ENCODE results near the gene ATP2C2.

ATP2C2 gene

GRCh38 chr16:84451781-84452180 lies 83.4 kb downstream of the ATP2C2 start:
- no peak for DNase-seq
- H3K9me3 ChIP-seq (replicated peaks; ENCODE audit: insufficient read depth, low read length): no peaks in the 10 kb centered on the region
- H3K36me3 ChIP-seq (replicated peaks; ENCODE audit: insufficient read depth, low read length): no peaks in the 10 kb centered on the region
- H3K4me2 ChIP-seq (ENCODE audit: low read depth, low read length): no peak overlapping the region
- no peak overlapping the region for H2AFZ ChIP-seq (ENCODE audit: low read length)
- no peaks in the 10 kb centered on the region for H3K4me1 ChIP-seq (ENCODE audit: low read length)
- H3K4me3 ChIP-seq (ENCODE audit: low read length): no peak overlapping the region
- H4K20me1 ChIP-seq (ENCODE audit: insufficient read depth, low read length): no peaks in the 10 kb centered on the region
- H3K79me2 ChIP-seq (ENCODE audit: low read length): no peaks in the 10 kb centered on the region
- peaks cover 19% of the 10 kb centered on the region for H3K27me3 ChIP-seq (replicated peaks; ENCODE audit: insufficient read depth, low read length)
- H3K9me2 ChIP-seq (replicated peaks; ENCODE audit: insufficient read depth, low read length): no peaks in the 10 kb centered on the region
- TF ChIP-seq EZH2 (optimal IDR thresholded peaks at IDR 0.05; ENCODE audit: low read depth, low read length): no peak
- TF ChIP-seq EZH2phosphoT487 (IDR thresholded peaks at IDR 0.05; ENCODE audit: low read length): no peak
- no peak for TF ChIP-seq CTCF (IDR thresholded peaks at IDR 0.05; ENCODE audit: low read length)
- H3F3A ChIP-seq (ENCODE audit: insufficient read depth, low read length): no peaks in the 10 kb centered on the region
- H3K27ac ChIP-seq (ENCODE audit: low read length): no peak overlapping the region
- no peak overlapping the region for H3K9ac ChIP-seq (ENCODE audit: low read length)

GRCh38 chr16:84453061-84453752 lies 84.9 kb downstream of the ATP2C2 start:
- no peaks in the 10 kb centered on the region for H3K9me3 ChIP-seq (replicated peaks; ENCODE audit: insufficient read depth, low read length)
- no peaks in the 10 kb centered on the region for H3K9me2 ChIP-seq (replicated peaks; ENCODE audit: insufficient read depth, low read length)
- H3F3A ChIP-seq (ENCODE audit: insufficient read depth, low read length): no peaks in the 10 kb centered on the region
- DNase-seq: no peak
- no peak for TF ChIP-seq EZH2 (optimal IDR thresholded peaks at IDR 0.05; ENCODE audit: low read depth, low read length)
- no peak for TF ChIP-seq CTCF (IDR thresholded peaks at IDR 0.05; ENCODE audit: low read length)
- TF ChIP-seq EZH2phosphoT487 (IDR thresholded peaks at IDR 0.05; ENCODE audit: low read length): no peak
- H3K79me2 ChIP-seq (ENCODE audit: low read length): no peaks in the 10 kb centered on the region
- H4K20me1 ChIP-seq (ENCODE audit: insufficient read depth, low read length): no peaks in the 10 kb centered on the region
- H3K4me1 ChIP-seq (ENCODE audit: low read length): no peaks in the 10 kb centered on the region
- H3K36me3 ChIP-seq (replicated peaks; ENCODE audit: insufficient read depth, low read length): no peaks in the 10 kb centered on the region
- peaks cover 13% of the 10 kb centered on the region for H3K27me3 ChIP-seq (replicated peaks; ENCODE audit: insufficient read depth, low read length)
- H3K4me2 ChIP-seq (ENCODE audit: low read depth, low read length): no peak overlapping the region
- no peak overlapping the region for H3K4me3 ChIP-seq (ENCODE audit: low read length)
- no peak overlapping the region for H3K27ac ChIP-seq (ENCODE audit: low read length)
- no peak overlapping the region for H3K9ac ChIP-seq (ENCODE audit: low read length)
- H2AFZ ChIP-seq (ENCODE audit: low read length): no peak overlapping the region

GRCh38 chr16:84454611-84455010 lies 86.3 kb downstream of the ATP2C2 start:
- Histone ChIP-seq H3K79me2 (ENCODE audit: low read length) (no peaks in the 10 kb centered on the region), H3K27ac (ENCODE audit: low read length) (no peak overlapping the region), H3K4me1 (ENCODE audit: low read length) (no peaks in the 10 kb centered on the region), H3K4me3 (ENCODE audit: low read length) (no peak overlapping the region), H2AFZ (ENCODE audit: low read length) (no peak overlapping the region), H4K20me1 (ENCODE audit: insufficient read depth, low read length) (no peaks in the 10 kb centered on the region), H3K27me3 (replicated peaks; ENCODE audit: insufficient read depth, low read length) (peaks cover 10% of the 10 kb centered on the region), H3K36me3 (replicated peaks; ENCODE audit: insufficient read depth, low read length) (no peaks in the 10 kb centered on the region), H3K4me2 (ENCODE audit: low read depth, low read length) (no peak overlapping the region), H3K9me3 (replicated peaks; ENCODE audit: insufficient read depth, low read length) (no peaks in the 10 kb centered on the region), H3K9ac (ENCODE audit: low read length) (no peak overlapping the region), H3K9me2 (replicated peaks; ENCODE audit: insufficient read depth, low read length) (no peaks in the 10 kb centered on the region), H3F3A (ENCODE audit: insufficient read depth, low read length) (no peaks in the 10 kb centered on the region)
- no peak for TF ChIP-seq CTCF (IDR thresholded peaks at IDR 0.05; ENCODE audit: low read length)
- no peak for TF ChIP-seq EZH2 (optimal IDR thresholded peaks at IDR 0.05; ENCODE audit: low read depth, low read length)
- no peak for TF ChIP-seq EZH2phosphoT487 (IDR thresholded peaks at IDR 0.05; ENCODE audit: low read length)
- no peak for DNase-seq
